ENCODE results near the gene C11orf98.

- no peak for TF ChIP-seq POLR2A (IDR thresholded peaks at IDR 0.05)
- no peak for TF ChIP-seq POLR2AphosphoS5 (IDR thresholded peaks at IDR 0.05)
Measured at GRCh38 chr11:62702246-62702645, 37.2 kb upstream of the C11orf98 start.

Measured in transverse colon (tissue), 3 donors.